Measurements from ENCODE around the gene DMRT3.

GRCh38 chr9:1009101-1009707, 32.7 kb downstream of the DMRT3 start:
- TF ChIP-seq CTCF (IDR thresholded peaks at IDR 0.05 in 2 of 3, conservative IDR thresholded peaks at IDR 0.05 in 1 of 3; ENCODE audit: control insufficient read depth in 2 of 3, extremely low read depth in 1 of 3, insufficient read depth in 1 of 3, low read depth in 3 of 3, low read length in 3 of 3) (peak; percentile 98), ZNF274 (IDR thresholded peaks at IDR 0.05; ENCODE audit: insufficient read depth, insufficient read length) (no peak), LARP7 (IDR thresholded peaks at IDR 0.05) (0 out of 2 replicates have a peak, but pooled peaks have one; percentile 42), RAD21 (IDR thresholded peaks at IDR 0.05; ENCODE audit: insufficient read depth, low read depth, low read length) (peak; percentile 96), YY1 (IDR thresholded peaks at IDR 0.05; ENCODE audit: low read depth, low read length) (peak; percentile 58; the same call in 1 of the 2 replicates), E2F4 (IDR thresholded peaks at IDR 0.05; ENCODE audit: low read depth, low read length) (no peak), SMAD5 (IDR thresholded peaks at IDR 0.05; ENCODE audit: low read depth) (no peak), POLR2A (IDR thresholded peaks at IDR 0.05; ENCODE audit: low read depth, low read length) (no peak), ATF3 (IDR thresholded peaks at IDR 0.05; ENCODE audit: borderline replicate concordance, extremely low read depth, low read depth, low read length) (no peak), EP300 (IDR thresholded peaks at IDR 0.05; ENCODE audit: borderline replicate concordance in 1 of 2, control insufficient read depth in 1 of 2, low read depth in 2 of 2, low read length in 2 of 2) (no peak)

Measured in GM12878 (cell line).